Stimulated activated CD8-positive, alpha-beta memory T cell treated with anti-CD3 and anti-CD28 coated beads, Interleukin-4, amount 100 ng/mL, for 24 hours (primary cell): Measurements from ENCODE around the gene UBE2J1.

Experiments used
- DNase-seq: peaks from one replicate; pipeline ENCODE4 v3.0.0-alpha.2; 2020; ENCODE audit warnings: low read depth

UBE2J1 gene

GRCh38 chr6:89289710-89290109, 62.8 kb downstream of the UBE2J1 start:
- no peak for DNase-seq

- DNase-seq: no peak
These were observed 65.0 kb downstream of the UBE2J1 start for GRCh38 chr6:89287351-89288028.

- no peak for DNase-seq
These were observed 66.0 kb downstream of the UBE2J1 start for GRCh38 chr6:89286516-89286915.

- no peak for DNase-seq
These were observed 67.4 kb downstream of the UBE2J1 start for GRCh38 chr6:89284963-89285735.

GRCh38 chr6:89284081-89284480, 68.4 kb downstream of the UBE2J1 start:
- DNase-seq: no peak

GRCh38 chr6:89282749-89283148, 69.8 kb downstream of the UBE2J1 start:
- no peak for DNase-seq

- no peak for DNase-seq
These were observed 70.7 kb downstream of the UBE2J1 start for GRCh38 chr6:89281779-89282246.

- no peak for DNase-seq
These were observed 73.6 kb downstream of the UBE2J1 start for GRCh38 chr6:89278956-89279355.
